HG03196 (cell line): ENCODE data around the gene UTP4.

Experiments
- ATAC-seq: cut with Tn5 transposase; IDR thresholded peaks from one replicate; pipeline ENCODE4 v1.9.1; 2021; ENCODE audit not compliant: unreplicated experiment

The UTP4 gene

DNA sequence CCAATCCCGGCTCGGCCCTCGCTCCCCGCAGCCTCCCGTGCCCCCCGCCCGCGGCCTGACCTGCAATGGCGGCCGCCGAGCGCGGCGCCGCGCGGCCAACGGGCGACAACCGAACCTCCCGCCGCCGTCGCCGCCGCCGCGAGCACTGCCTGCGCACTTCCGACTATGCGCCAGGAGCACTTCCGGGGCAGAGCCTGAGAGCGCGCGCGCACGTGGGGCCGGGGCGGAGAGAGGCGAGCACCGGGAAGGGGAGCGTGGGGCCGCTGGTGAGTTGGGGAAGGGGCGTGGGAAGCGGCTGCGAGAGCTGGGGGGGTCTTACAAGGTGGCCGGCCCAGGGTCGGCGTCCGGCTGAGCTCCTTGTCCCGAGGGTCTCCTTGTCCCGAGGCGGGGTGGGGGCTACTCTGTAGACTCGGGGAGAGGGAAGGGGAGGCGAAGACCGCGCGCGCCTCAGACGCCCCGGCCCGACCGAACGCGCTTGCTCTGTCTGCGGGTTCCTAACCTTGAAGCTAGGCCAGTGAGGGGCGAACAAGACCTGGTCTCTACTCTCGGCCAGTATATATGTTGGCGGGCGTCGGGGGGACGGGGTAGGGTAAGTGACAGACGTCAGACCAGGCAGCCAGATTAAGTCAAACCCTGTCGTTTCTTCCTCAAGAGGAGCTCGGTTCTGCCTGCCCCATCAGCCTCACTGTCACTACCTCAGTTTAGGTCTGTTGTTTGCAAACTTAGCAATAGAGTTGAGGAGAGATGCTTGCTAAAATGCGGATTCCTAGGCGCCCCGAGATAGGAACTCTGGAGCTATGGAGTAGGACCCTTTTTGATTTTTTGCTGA lies at the start of gene UTP4, which contains the start of gene CHTF8:
TSS of gene UTP4 (plus strand) at position 226 of the 829 bp plus-strand sequence. CDS start 811 bp downstream, outside the sequence.
TSS of gene CHTF8 (minus strand) at position 165 of the 829 bp plus-strand sequence. CDS start 11,130 bp downstream, outside the sequence.
- peak; percentile 79 for ATAC-seq

DNA sequence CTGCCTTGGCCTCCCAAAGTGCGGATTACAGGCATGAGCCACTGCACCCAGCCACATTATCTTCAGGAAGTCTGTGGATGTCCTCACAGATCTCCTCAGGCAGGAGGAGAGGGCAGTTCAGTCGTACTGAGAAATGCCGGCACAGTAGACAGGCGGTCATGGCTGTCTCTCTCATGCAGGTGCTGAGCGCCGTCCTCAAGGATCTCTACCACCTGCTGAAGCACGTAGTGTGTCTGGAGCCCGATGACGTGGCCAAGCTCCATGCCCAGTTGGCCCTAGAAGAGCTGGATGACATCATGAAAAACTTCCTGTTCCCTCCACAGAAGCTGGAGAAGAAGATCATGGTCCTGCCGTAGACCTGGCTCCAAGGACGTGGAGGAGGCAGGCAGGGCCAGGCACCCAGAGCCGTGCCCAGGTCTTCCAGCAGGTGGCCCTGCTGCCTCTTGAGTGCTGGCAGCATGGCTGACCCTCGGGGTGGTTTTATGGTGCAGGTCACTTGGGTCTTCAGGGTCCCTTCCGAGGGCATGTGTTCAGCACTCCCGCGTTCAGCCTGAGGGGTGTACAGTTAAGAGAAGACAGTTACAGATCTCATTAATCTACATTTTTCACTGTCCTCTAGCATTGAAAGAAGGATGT lies 49.0 kb upstream of the UTP4 start:
- ATAC-seq, result no peak

DNA sequence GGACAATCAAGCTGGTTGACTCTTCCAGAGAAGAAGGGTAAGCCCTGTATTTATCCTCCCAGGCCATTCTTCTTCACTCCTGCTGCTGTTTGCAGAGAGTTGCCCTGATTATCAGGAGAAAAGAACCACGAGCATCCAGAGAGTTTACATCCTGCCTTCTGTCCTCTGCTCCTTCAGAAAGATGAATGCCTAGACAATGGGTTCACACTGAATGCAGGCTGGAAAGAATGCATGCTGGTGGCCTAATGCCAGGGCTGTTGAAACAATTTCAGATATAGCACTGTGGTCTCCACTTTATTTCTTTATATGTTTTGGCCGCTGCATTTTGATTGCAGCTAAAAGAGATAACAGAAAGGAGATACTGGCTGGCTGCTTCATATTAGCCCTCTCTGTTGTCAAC lies 48.2 kb upstream of the UTP4 start:
- ATAC-seq, result no peak

- no peak for ATAC-seq
These were observed 47.3 kb upstream of the UTP4 start for GRCh38 chr16:69085032-69085695.

GRCh38 chr16:69087161-69087581 lies 45.3 kb upstream of the UTP4 start:
- no peak for ATAC-seq

DNA sequence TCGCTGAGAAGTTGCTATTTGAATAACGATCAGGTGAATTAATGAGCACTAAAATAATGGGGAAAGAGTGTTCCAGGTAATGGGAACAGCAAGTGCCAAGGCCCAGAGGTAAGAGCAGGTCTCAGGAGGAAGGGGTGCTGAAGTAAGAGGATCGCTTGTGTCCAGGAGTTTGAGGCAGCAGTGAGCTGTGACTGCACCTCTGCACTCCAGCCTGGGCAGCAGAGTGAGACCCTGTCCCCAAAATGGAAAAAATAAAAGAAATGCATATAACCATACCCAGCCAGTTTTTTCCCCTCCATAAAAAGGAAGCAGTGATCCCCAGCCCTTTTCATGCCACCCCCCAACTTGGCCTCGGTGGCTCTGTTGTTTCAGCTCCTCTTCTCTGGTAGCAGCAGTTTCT lies 43.8 kb upstream of the UTP4 start:
- no peak for ATAC-seq

GRCh38 chr16:69089091-69089910 lies 43.1 kb upstream of the UTP4 start:
- ATAC-seq, result no peak

GRCh38 chr16:69093974-69094373 lies 38.5 kb upstream of the UTP4 start:
- ATAC-seq, result no peak

- no peak for ATAC-seq
These were observed 37.9 kb upstream of the UTP4 start for GRCh38 chr16:69094501-69094900.

GRCh38 chr16:69095193-69095592 lies 37.3 kb upstream of the UTP4 start:
- no peak for ATAC-seq

GRCh38 chr16:69100071-69100691 lies 32.3 kb upstream of the UTP4 start:
- ATAC-seq, result no peak

DNA sequence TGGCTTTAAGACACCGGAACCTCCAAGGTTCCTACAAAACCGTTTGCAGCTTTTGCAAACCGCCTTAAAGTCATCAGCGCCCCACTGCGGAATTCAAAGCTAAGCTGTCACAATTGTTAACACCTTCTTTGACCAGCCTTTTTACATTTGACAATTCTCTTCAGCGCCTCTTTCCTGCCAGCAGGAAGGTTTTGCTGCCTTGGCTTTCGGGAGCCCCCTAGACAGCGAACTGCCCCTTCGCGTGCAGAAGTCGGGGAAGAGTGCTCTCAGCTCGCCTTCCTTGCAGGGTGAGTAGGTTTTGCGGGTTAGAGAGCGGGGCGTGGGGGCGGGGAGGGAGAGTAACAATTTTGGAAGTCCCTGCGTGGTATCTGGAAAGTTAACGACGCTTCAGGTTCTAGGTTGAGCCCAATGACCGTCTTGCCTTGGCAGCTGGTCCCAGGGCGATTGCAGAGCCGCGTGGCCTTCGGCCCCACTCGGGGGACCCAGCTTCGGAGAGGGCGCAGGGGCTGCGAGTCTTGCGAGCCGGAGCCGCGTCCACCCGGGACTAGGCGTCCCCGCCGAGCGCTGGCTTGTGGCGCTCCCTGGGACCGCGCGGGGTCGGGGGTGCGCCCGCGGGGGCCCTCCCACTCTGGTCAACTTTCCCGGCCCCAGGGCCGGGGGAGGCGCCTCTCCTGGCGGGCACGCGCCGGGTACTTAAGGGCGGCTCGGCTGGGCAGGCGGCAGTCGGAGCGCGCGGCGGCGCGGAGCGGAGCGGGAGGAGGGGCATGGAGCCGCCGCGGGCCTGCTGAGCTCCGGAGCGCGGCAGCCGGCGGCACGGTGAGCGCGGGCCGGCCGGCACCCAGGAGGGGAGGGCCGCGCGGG lies 26.7 kb upstream of the UTP4 start, which contains the start of gene HAS3:
TSS of gene HAS3 (plus strand) at position 153 of the 861 bp plus-strand sequence. CDS start 3,743 bp downstream, outside the sequence.
- no peak for ATAC-seq

DNA sequence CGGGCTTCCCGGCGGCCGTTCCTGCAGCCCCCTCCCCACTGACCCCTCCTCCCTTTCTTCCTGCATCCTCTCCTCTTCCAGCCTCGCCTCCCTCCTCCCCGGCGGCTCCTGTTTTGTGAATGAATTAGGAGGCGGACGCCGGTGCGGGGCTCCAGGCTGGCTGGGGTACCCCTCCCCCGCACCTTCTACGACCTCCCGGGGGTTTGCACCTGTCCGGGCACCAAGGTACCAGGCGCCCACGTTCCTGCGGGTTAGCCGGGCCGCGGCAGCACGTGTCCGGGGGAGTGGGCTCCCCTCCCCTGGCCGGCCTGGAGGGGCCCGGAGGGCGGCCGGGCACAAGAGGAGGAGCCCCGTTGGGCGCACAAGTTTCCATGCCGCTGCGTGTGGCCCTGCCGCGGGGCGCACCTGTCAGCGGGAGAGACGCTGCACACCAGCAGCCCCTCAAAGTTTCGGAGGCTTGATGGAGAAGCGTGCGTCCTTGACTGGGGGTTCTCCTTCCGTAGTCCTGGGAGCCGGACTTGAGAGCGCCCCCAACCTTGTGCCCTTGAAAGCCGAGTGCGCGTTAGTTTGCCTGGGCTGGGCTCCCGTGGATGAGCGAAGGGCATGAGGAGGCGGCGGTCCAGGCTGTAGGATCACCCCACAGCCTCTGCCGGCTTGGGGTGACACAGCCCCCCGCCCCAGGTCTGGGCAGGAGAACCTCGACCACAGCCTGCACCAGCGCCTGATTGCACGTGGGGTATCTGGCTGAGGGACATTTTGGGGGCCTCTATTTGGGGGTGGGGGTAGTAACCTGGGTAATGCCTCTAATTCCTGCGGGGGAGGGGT lies 25.7 kb upstream of the UTP4 start:
- ATAC-seq, result no peak

DNA sequence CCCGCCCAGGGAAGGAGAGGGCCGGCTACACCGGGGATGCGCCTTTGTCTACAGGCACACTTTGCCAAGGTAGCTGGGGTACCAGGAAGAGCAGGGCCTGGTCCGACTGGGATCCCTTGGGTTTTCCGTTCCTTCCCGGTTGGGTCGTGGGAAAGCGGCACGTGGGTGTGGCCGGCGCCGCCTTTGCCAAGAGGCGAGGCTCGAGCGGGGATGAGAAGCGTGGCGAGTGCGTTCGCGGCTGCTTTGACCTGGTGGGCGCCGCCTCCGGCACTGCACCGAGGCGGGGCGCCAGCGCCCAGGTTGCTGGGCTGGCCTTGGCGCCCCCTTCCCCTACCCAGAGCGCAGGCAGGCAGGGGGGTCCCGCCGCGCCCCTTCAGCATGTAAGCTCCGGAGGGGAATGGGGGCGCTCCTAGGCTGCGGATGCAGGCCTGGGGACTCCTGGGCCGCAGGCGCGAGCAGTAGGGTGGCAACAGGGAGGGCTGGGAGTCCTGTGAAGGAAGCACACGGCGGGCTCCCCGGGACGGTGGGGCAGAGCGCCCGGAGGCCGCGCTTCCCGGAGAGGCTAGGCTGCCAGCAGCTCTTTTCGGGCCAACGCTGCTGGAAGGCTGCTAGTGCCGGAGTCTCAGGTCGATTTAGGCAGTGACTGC lies 25.0 kb upstream of the UTP4 start:
- ATAC-seq, result no peak

DNA sequence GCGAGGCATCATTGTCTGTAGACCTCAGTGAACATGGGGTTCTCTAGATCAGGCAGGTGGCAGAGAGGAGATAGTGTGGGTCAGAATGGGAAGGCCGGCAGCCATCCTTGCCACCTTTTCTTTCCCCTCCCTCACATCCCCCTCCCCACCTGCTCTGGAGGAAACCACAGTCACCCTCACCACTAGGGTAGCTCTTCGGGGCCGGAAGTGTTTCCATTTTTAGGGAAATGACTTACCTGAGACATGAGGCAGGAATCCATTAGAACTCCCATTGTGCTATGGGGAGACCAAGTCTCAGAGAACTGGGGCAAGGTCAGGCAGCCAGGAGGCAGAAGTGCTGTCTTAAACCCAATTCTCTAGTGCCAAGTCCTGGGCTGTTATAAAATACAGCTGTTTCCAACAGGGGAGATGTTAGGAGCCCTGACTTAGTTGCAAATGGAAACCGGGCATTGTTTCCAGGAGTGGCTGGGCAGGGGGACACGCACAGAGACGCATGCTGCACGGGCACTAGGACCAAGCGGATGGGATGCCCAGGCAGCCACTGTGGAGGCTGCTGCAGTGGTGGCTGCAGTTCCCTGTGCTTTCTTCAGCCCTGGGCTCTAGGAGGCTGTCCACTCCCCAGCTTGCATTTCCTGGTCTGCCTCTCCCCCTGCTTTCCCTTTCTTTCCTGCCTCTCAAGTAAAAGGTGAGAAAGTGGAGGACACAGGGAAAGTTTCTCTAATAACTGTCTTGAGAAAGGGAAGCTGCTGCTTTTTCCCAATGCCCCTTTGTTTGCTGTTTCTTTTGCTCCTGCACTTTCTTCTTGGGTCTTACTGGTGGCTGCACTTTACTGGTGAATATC lies 24.2 kb upstream of the UTP4 start:
- ATAC-seq, result no peak

GRCh38 chr16:69108905-69109252 lies 23.6 kb upstream of the UTP4 start:
- no peak for ATAC-seq
